LNCaP clone FGC (cell line): ENCODE measurements around the gene ANKRD34A.

Experiments used
- DNase-seq: peaks from one replicate; pipeline ENCODE4 v3.0.0-alpha.2; 2011; ENCODE audit warnings: low read depth
- H3K4me3 ChIP-seq: 2 replicates; pipeline ENCODE4 v1.5.1; 2011; ENCODE audit warnings: mild to moderate bottlenecking, low read depth, low read length, control low read depth
- CTCF ChIP-seq: IDR thresholded peaks from 2 replicates; pipeline ENCODE4 v1.5.1; 2012; ENCODE audit warnings: mild to moderate bottlenecking; ENCODE audit not compliant: control insufficient read depth, insufficient read depth; ENCODE audit errors: extremely low read depth

The ANKRD34A gene

GRCh38 chr1:145955436-145955835 is 8.9 kb downstream of the ANKRD34A start:
- no peak overlapping the region for H3K4me3 ChIP-seq
- DNase-seq, result no peak
- no peak for TF ChIP-seq CTCF

- no peak overlapping the region for H3K4me3 ChIP-seq
- DNase-seq, result no peak
- TF ChIP-seq CTCF, result no peak
Measured at GRCh38 chr1:145953861-145954260, 10.5 kb downstream of the ANKRD34A start.

GRCh38 chr1:145952903-145953302 is 11.5 kb downstream of the ANKRD34A start:
- TF ChIP-seq CTCF, result no peak
- no peak for DNase-seq
- H3K4me3 ChIP-seq, result no peak overlapping the region

GRCh38 chr1:145951526-145951925 is 12.8 kb downstream of the ANKRD34A start:
- no peak for TF ChIP-seq CTCF
- DNase-seq, result no peak

GRCh38 chr1:145949219-145949618 is 15.2 kb downstream of the ANKRD34A start:
- no peak overlapping the region for H3K4me3 ChIP-seq
- TF ChIP-seq CTCF, result no peak
- DNase-seq, result no peak

More at GRCh38 chr1:145951526-145951925, 12.8 kb downstream of the ANKRD34A start:
- H3K4me3 ChIP-seq, result no peak overlapping the region

GRCh38 chr1:145947551-145947950 is 16.8 kb downstream of the ANKRD34A start:
- no peak for DNase-seq
- TF ChIP-seq CTCF, result no peak
- H3K4me3 ChIP-seq, result no peak overlapping the region

GRCh38 chr1:145946477-145946986 is 17.8 kb downstream of the ANKRD34A start:
- DNase-seq, result no peak
- no peak for TF ChIP-seq CTCF
- H3K4me3 ChIP-seq, result no peak overlapping the region
